ENCODE measurements around the gene INAVA.

Gene INAVA

DNA sequence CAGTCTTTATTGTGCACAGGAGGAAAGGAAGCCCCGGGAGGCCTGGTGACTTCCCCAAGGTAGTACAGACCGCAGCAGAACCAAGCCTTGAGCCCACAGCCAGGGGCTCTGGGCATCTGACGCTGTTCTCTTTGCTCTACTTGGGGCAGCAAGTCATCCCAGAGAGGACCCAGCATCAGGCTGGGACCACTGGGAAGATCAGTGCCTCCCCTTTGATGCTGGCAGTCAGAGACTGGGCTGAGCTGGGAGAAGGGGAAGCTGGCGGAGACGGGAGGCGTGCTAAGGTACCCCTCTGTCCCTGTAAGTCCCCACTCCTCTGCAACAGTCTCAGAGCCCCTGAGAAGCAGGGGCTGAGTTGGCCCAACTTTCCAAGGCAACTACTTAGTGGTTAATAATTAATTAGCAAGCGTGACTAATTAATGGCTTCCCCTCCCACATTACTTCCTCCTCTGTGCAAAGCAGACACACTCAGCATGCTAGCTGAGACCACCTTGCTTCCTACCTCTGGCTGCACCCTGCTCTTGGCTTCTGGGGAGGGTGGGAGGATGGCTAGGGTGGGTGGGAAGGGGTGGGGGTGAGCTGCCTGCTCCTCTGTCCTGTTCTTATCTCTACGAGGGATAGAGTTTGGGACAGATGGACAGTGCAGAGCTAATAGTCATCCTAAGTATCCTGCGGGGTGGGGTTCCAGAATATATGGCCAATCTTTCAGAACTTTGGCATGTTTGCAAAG lies 1.3 kb downstream of the INAVA start:
- TF ChIP-seq, protein P1, sequence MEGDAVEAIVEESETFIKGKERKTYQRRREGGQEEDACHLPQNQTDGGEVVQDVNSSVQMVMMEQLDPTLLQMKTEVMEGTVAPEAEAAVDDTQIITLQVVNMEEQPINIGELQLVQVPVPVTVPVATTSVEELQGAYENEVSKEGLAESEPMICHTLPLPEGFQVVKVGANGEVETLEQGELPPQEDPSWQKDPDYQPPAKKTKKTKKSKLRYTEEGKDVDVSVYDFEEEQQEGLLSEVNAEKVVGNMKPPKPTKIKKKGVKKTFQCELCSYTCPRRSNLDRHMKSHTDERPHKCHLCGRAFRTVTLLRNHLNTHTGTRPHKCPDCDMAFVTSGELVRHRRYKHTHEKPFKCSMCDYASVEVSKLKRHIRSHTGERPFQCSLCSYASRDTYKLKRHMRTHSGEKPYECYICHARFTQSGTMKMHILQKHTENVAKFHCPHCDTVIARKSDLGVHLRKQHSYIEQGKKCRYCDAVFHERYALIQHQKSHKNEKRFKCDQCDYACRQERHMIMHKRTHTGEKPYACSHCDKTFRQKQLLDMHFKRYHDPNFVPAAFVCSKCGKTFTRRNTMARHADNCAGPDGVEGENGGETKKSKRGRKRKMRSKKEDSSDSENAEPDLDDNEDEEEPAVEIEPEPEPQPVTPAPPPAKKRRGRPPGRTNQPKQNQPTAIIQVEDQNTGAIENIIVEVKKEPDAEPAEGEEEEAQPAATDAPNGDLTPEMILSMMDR (IDR thresholded peaks at IDR 0.05; ENCODE audit: low read depth, low read length, missing control alignments) = no peak
- H3K4me3 ChIP-seq (ENCODE audit: low read depth, low read length) = no peak overlapping the region
- no peak for DNase-seq (ENCODE audit: low read depth)
- in situ Hi-C loops (cut with HindIII; ENCODE audit: low sequenced_read_pairs) = no loop called here

DNA sequence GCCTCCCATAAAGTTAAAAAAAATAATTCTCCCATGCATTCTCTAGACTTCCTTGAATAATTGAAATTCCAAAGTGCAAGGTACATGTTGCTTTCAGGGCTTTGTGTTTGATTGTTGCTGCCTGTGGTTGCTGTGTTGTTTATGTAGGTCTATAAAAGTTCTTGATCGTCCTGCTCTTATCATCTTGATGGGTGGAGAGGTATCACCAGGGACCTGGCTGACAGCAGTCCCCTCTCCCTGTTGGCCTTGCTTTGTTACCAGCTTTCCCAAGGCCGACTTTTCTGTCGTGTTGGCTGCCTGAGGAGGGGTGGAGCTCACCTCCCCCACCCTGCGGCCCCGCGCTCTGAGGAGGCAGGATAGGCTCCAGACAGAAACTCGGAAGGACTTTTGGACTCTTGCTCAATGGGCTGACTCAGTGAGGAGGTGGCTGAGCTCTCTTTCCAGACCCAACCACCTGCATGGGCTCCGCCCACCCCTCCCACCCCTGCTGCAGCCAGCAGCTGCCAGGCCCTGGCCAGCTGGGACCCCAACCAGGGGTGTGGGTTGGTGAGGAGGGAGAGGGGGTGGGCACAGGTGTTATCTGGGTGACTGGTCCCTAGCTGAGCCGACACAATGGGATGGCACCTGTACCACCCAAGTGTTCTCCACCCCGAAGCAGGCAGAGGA lies 2.0 kb downstream of the INAVA start:
- TF ChIP-seq, protein P1 (IDR thresholded peaks at IDR 0.05; ENCODE audit: low read depth, low read length, missing control alignments) = no peak
- no peak for DNase-seq (ENCODE audit: low read depth)
- in situ Hi-C loops (cut with HindIII; ENCODE audit: low sequenced_read_pairs) = no loop called here
- no peak overlapping the region for H3K4me3 ChIP-seq (ENCODE audit: low read depth, low read length)

DNA sequence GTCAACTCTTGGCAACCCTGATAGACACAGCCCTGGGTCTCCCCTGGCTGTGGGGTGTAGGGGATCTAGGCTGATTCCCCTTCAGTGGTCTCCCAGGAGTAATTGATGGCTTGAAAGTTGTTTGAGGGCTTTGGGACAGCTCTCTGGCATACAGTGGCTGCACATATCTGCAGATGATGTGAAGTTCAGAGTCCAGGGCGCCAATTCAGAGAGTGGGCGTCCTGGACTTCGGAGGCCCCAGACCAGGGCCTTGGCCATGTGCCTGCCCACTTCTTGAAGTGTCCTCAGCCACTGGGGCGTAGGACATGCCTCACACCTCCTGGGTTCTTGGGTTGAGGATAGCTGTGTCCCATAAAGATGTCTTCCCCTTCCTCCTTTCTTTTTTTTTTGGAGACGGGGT lies 2.6 kb downstream of the INAVA start:
- no peak for DNase-seq (ENCODE audit: low read depth)
- H3K4me3 ChIP-seq (ENCODE audit: low read depth, low read length) = no peak overlapping the region
- TF ChIP-seq, protein P1 (IDR thresholded peaks at IDR 0.05; ENCODE audit: low read depth, low read length, missing control alignments) = no peak
- in situ Hi-C loops (cut with HindIII; ENCODE audit: low sequenced_read_pairs) = no loop called here

DNA sequence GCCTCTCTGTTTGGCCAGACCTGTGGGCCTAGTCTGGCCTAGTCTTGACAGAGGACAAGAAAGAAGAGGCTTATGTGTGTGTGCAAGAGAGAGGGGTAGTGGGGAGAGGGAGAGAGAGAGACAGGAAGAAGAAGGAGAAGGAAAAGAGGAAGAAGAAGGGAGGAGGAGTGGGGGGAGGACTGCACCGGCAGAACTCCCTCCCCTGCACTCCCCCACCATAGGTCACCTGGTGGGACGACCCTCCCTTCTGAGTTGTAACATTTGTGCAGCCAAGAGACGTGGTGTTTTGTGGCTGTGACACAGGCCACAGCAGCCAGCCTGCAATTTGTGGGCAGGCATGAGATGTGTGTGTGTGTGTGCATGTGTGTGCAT lies 4.3 kb downstream of the INAVA start:
- in situ Hi-C loops (cut with HindIII; ENCODE audit: low sequenced_read_pairs) = no loop called here
- H3K4me3 ChIP-seq (ENCODE audit: low read depth, low read length) = no peak overlapping the region
- TF ChIP-seq, protein P1 (IDR thresholded peaks at IDR 0.05; ENCODE audit: low read depth, low read length, missing control alignments) = no peak
- DNase-seq (ENCODE audit: low read depth) = no peak

DNA sequence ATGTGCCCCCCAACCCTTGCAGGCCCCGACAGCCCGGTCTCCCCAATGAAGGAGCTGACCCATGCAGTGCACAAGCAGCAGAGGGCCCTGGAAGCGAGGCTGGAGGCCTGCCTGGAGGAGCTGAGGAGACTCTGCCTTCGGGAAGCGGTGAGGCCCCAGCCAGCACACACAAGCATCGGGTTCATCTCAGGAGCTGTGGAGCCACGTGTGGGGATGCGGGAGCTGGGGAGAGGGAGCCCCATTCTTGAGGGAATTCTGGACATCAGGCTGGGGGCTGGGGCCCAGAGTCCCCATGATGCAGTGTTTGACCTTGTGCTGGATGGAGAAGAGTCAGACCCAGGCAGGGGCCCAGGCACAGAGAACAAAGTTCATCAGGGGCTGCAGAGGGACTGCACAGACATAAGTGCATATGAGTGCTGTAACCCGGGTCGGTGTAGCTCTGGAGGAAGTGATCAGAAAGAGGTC lies 4.8 kb downstream of the INAVA start:
- TF ChIP-seq, protein P1 (IDR thresholded peaks at IDR 0.05; ENCODE audit: low read depth, low read length, missing control alignments) = no peak
- in situ Hi-C loops (cut with HindIII; ENCODE audit: low sequenced_read_pairs) = no loop called here
- no peak for DNase-seq (ENCODE audit: low read depth)
- no peak overlapping the region for H3K4me3 ChIP-seq (ENCODE audit: low read depth, low read length)

DNA sequence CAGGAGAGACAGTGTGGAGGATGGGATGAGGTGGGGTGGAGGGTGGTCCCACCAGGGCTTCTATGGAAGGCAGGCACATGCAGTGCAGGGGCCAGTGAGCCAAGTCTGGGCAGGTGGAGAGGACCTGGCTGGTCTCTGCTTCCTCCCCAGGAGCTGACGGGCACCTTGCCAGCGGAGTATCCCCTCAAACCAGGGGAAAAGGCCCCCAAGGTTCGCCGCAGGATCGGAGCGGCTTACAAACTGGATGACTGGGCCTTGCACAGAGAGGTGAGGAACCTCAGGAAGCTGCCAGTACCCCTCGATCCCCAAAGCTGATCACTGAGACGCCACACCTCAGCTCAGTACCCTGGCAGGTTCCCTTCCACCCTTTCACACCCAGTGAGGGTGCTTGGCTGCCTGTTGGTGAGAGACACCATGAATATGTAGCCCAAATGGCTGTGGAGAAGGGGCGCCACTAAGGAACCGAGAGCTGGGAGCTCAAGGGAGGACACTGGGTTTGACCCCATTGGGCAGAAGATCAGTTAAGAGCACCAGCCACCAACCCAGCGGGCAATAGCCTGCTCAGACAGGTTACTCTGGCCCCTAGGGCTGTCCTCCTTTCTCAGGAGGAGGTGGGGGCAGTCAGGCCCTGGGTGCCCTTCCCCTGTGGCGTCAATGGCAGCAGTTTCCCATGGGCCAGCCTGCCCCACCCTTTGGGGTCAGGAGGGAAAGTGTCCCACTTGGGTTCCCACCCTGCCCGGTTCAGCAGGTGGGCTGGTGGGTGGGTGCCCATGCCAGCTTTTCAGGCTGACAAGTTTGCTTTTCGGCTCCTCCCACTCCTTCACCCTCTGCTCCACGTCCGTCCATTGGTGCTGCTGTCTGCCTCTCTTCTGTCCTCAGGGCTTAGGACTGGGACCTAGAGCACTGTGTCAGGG lies 5.5 kb downstream of the INAVA start:
- in situ Hi-C loops (cut with HindIII; ENCODE audit: low sequenced_read_pairs) = no loop called here
- no peak overlapping the region for H3K4me3 ChIP-seq (ENCODE audit: low read depth, low read length)
- TF ChIP-seq, protein P1 (IDR thresholded peaks at IDR 0.05; ENCODE audit: low read depth, low read length, missing control alignments) = no peak
- no peak for DNase-seq (ENCODE audit: low read depth)

Measured in astrocyte of the cerebellum (primary cell).